H1 (cell line): ENCODE data around the gene FBXO8. TPM values are rescaled to one million over a fixed set of nuclear protein-coding genes. Genes with fewer than 3 reads are reported as not detected.

Experiments used
- CTCF ChIA-PET: fragments of 300-600 bp; sonication (Branson Sonifier 250); formaldehyde crosslinking; loops from one replicate; lab custom pipeline; 2021; ENCODE audit not compliant: partially characterized antibody; lab: Charles Lee
- POLR2A ChIA-PET: fragments of 300-600 bp; sonication (Branson Sonifier 250); formaldehyde crosslinking; loops from one replicate; lab custom pipeline; 2021; ENCODE audit warnings: inconsistent platforms; ENCODE audit not compliant: partially characterized antibody; lab: Charles Lee
- DNase-seq, 2 experiments: peaks; one replicate each; pipeline versions ENCODE4 v3.0.0 to v3.0.0-alpha.2; 2010 to 2022; ENCODE audit warnings: low spot score in 2 of 2, low read depth in 1 of 2, mixed read lengths in 1 of 2
- FAIRE-seq: peaks from 2 replicates; lab custom pipeline; 2011; peaks lifted over from hg19 to GRCh38; lab: Jason Lieb, UNC
- H2AFZ ChIP-seq: 2 replicates; pipeline ENCODE4 v1.8.1; 2012; ENCODE audit warnings: low read length, inconsistent platforms
- H2AK5ac ChIP-seq: 2 replicates; pipeline ENCODE4 v1.6.1; 2013; ENCODE audit warnings: low read depth, low read length
- H2BK120ac ChIP-seq: replicated peaks from 2 replicates; pipeline ENCODE3; 2013; ENCODE audit warnings: low read depth, low read length, inconsistent platforms
- H2BK12ac ChIP-seq: 2 replicates; pipeline ENCODE4 v1.6.1; 2013; ENCODE audit warnings: low read depth, low read length
- H2BK15ac ChIP-seq: 2 replicates; pipeline ENCODE4 v1.6.1; 2013; ENCODE audit warnings: low read length
- H2BK20ac ChIP-seq: 2 replicates; pipeline ENCODE4 v1.6.1; 2013; ENCODE audit warnings: low read length
- H2BK5ac ChIP-seq: 2 replicates; pipeline ENCODE4 v1.6.1; 2013; ENCODE audit warnings: low read depth, low read length
- H3K14ac ChIP-seq: 2 replicates; pipeline ENCODE4 v1.6.1; 2013; ENCODE audit warnings: inconsistent platforms; ENCODE audit not compliant: insufficient read length
- H3K18ac ChIP-seq: 2 replicates; pipeline ENCODE4 v1.6.1; 2013; ENCODE audit warnings: low read length; ENCODE audit errors: extremely low read depth
- H3K23ac ChIP-seq: 2 replicates; pipeline ENCODE4 v1.6.1; 2013; ENCODE audit warnings: inconsistent platforms; ENCODE audit not compliant: insufficient read length
- H3K23me2 ChIP-seq: 2 replicates; pipeline ENCODE4 v1.6.1; 2013; ENCODE audit warnings: low read depth, low read length
- H3K27ac ChIP-seq: 2 replicates; pipeline ENCODE4 v1.6.1; 2011; ENCODE audit warnings: low read depth, low read length, inconsistent platforms
- H3K27me3 ChIP-seq, 4 experiments: replicated peaks in 1 of 4; 1 replicate in 1 of 4; 2 replicates in 3 of 4; pipeline versions ENCODE4 v1.6.1 to v1.8.1; 2011 to 2013; ENCODE audit warnings: low read length in 3 of 4, mild to moderate bottlenecking in 3 of 4, inconsistent platforms in 2 of 4, mixed read lengths in 2 of 4, moderate library complexity in 1 of 4; ENCODE audit not compliant: control insufficient read depth in 3 of 4, insufficient read depth in 3 of 4; ENCODE audit errors: extremely low read depth in 1 of 4
- H3K36me3 ChIP-seq, 4 experiments: 2 replicates each; pipeline versions ENCODE4 v1.6.1 to v1.8.1; 2011 to 2013; ENCODE audit warnings: mild to moderate bottlenecking in 4 of 4, low read length in 3 of 4, moderate library complexity in 2 of 4, control low read depth in 1 of 4, inconsistent platforms in 1 of 4; ENCODE audit not compliant: insufficient read depth in 4 of 4, control insufficient read depth in 2 of 4
- H3K4ac ChIP-seq: replicated peaks from 2 replicates; pipeline ENCODE3; 2013; ENCODE audit warnings: low read length, low read depth, mixed read lengths, inconsistent platforms; ENCODE audit not compliant: insufficient read length
- H3K4me1 ChIP-seq, 4 experiments: replicated peaks in 1 of 4; 1 replicate in 1 of 4; 2 replicates in 3 of 4; pipeline versions ENCODE4 v1.6.1 to v1.8.1; 2011 to 2013; ENCODE audit warnings: low read length in 3 of 4, inconsistent platforms in 2 of 4, mixed read lengths in 1 of 4; ENCODE audit not compliant: insufficient read depth in 4 of 4, control insufficient read depth in 3 of 4
- H3K4me2 ChIP-seq, 2 experiments: 2 replicates each; pipeline versions ENCODE4 v1.6.1 to v1.8.1; 2011 to 2013; ENCODE audit warnings: low read depth in 2 of 2, low read length in 2 of 2, control low read depth in 1 of 2, inconsistent platforms in 1 of 2, mild to moderate bottlenecking in 1 of 2; ENCODE audit not compliant: insufficient read depth in 1 of 2
- H3K4me3 ChIP-seq, 4 experiments: fragments of 200-600, 300-600 bp in 1 of 4; sonication (generic), shearing (Covaris generic), sonication (Bioruptor Twin) in 1 of 4; 2 replicates each; pipeline versions ENCODE4 v1.5.1 to v1.8.1; 2011 to 2016; ENCODE audit warnings: low read length in 4 of 4, low read depth in 3 of 4, control low read depth in 2 of 4, inconsistent platforms in 2 of 4, mild to moderate bottlenecking in 2 of 4, mixed read lengths in 1 of 4, moderate library complexity in 1 of 4; ENCODE audit not compliant: insufficient read depth in 2 of 4; ENCODE audit errors: extremely low read depth in 1 of 4
- H3K56ac ChIP-seq: replicated peaks from 2 replicates; pipeline ENCODE3; 2013; ENCODE audit warnings: low read depth, mild to moderate bottlenecking, mixed read lengths, low read length, inconsistent platforms; ENCODE audit not compliant: insufficient read length
- H3K79me1 ChIP-seq: 2 replicates; pipeline ENCODE4 v1.6.1; 2013; ENCODE audit warnings: low read depth, low read length, control low read depth
- H3K79me2 ChIP-seq, 2 experiments: 2 replicates each; pipeline versions ENCODE4 v1.6.1 to v1.8.1; 2012 to 2013; ENCODE audit warnings: low read length in 2 of 2, mild to moderate bottlenecking in 2 of 2, inconsistent platforms in 1 of 2; ENCODE audit not compliant: insufficient read depth in 2 of 2, control insufficient read depth in 1 of 2
- H3K9ac ChIP-seq, 4 experiments: replicated peaks in 1 of 4; 1 replicate in 1 of 4; 2 replicates in 3 of 4; pipeline versions ENCODE4 v1.6.1 to v1.8.1; 2011 to 2013; ENCODE audit warnings: low read depth in 3 of 4, low read length in 3 of 4, control low read depth in 2 of 4, mild to moderate bottlenecking in 2 of 4, moderate library complexity in 2 of 4, inconsistent platforms in 1 of 4; ENCODE audit errors: extremely low read depth in 1 of 4
- H3K9me3 ChIP-seq, 2 experiments: 2 replicates each; pipeline versions ENCODE4 v1.6.1 to v1.8.1; 2012 to 2013; ENCODE audit warnings: mild to moderate bottlenecking in 2 of 2, moderate library complexity in 2 of 2, control low read depth in 1 of 2, inconsistent platforms in 1 of 2, low read depth in 1 of 2, low read length in 1 of 2, mixed read lengths in 1 of 2; ENCODE audit not compliant: insufficient read depth in 2 of 2
- H4K20me1 ChIP-seq, 2 experiments: replicated peaks in 1 of 2; 2 replicates each; pipeline versions ENCODE3 to v1.8.1; 2011 to 2013; ENCODE audit warnings: inconsistent platforms in 2 of 2, low read length in 2 of 2, mild to moderate bottlenecking in 1 of 2; ENCODE audit not compliant: insufficient read depth in 2 of 2, control insufficient read depth in 1 of 2
- H4K5ac ChIP-seq: 2 replicates; pipeline ENCODE4 v1.6.1; 2013; ENCODE audit warnings: low read length, low read depth, mixed read lengths, inconsistent platforms; ENCODE audit not compliant: insufficient read length
- H4K8ac ChIP-seq: 2 replicates; pipeline ENCODE4 v1.8.0; 2013; ENCODE audit warnings: mild to moderate bottlenecking, moderate library complexity, low read length, inconsistent platforms; ENCODE audit not compliant: insufficient read depth; ENCODE audit errors: extremely low read depth
- H4K91ac ChIP-seq: replicated peaks from 2 replicates; pipeline ENCODE3; 2013; ENCODE audit warnings: low read length, mixed read lengths, inconsistent platforms; ENCODE audit not compliant: insufficient read length
- BRCA1 ChIP-seq: IDR thresholded peaks from 2 replicates; pipeline ENCODE4 v1.6.1; 2012; ENCODE audit warnings: low read depth, low read length, improper control_type of control experiment
- JUND ChIP-seq: IDR thresholded peaks from 2 replicates; pipeline ENCODE4 v1.6.1; 2011; ENCODE audit warnings: mild to moderate bottlenecking, improper control_type of control experiment, low read length
- POLR2AphosphoS5 ChIP-seq: IDR thresholded peaks from 2 replicates; pipeline ENCODE4 v1.6.1; 2011; ENCODE audit warnings: low read depth, low read length
- POU5F1 ChIP-seq: IDR thresholded peaks from 2 replicates; pipeline ENCODE4 v1.6.1; 2011; ENCODE audit warnings: low read depth, mild to moderate bottlenecking, low read length, moderate library complexity
- RNF2 ChIP-seq: fragments of 200-900, 300-1000 bp; sonication (generic); IDR thresholded peaks from 2 replicates; pipeline ENCODE4 v1.7.1; 2016; ENCODE audit warnings: borderline replicate concordance, low read depth, mild to moderate bottlenecking, antibody characterized with exemption, low read length; ENCODE audit not compliant: poor library complexity, severe bottlenecking; ENCODE audit errors: missing control alignments
- SIRT6 ChIP-seq: IDR thresholded peaks from one replicate; pipeline ENCODE4 v1.7.1; 2012; ENCODE audit warnings: low read length, inconsistent platforms
- SP2 ChIP-seq: IDR thresholded peaks from 2 replicates; pipeline ENCODE4 v1.6.1; 2012; ENCODE audit warnings: mild to moderate bottlenecking, low read length, inconsistent platforms
- SP4 ChIP-seq: IDR thresholded peaks from 2 replicates; pipeline ENCODE4 v1.6.1; 2012; ENCODE audit warnings: low read length, inconsistent platforms
- TEAD4 ChIP-seq: IDR thresholded peaks from 2 replicates; pipeline ENCODE4 v1.6.1; 2012; ENCODE audit warnings: low read depth, low read length, inconsistent platforms, mixed read lengths
- whole genome bisulfite sequencing, 2 experiments: shearing (Covaris generic) in 1 of 2; methylation state at CpG; one replicate each; pipeline versions ENCODE4 v1.1.6 to v1.1.7; 2013 to 2015; ENCODE audit warnings: low lambda C conversion rate in 2 of 2, mixed read lengths in 2 of 2, inconsistent platforms in 1 of 2, low coverage in 1 of 2, missing lambda C conversion rate in 1 of 2; ENCODE audit not compliant: insufficient replicate concordance in 2 of 2, insufficient coverage in 1 of 2, insufficient read length in 1 of 2; ENCODE audit errors: extremely low coverage in 1 of 2, missing lambda C conversion rate in 1 of 2; 5-methylcytosine and 5-hydroxymethylcytosine counted together
- polyA plus RNA-seq, 7 experiments: library from polyadenylated mRNA; depleted of rRNA in 3 of 7; stranded (reverse) in 5 of 7; unstranded in 2 of 7; fragments of >200 nt in 5 of 7; fragments of 200-250 nt in 2 of 7; gene quantifications; 1 replicate in 5 of 7; 2 replicates in 1 of 7; 4 replicates in 1 of 7; pipeline versions ENCODE4 v1.2.1 to v1.2.3, GENCODE V29; 2011 to 2013; ENCODE audit warnings: missing spikeins in 2 of 7, mixed read lengths in 2 of 7
- total RNA-seq: library from RNA; stranded (reverse); fragmentation: NEBNext Ultra II Directional; extraction: Animal tissue kit (Norgen Biotek cat#: 25700); gene quantifications from 2 replicates; pipeline ENCODE4 v1.2.1, GENCODE V29; 2021
- TF ChIP-seq, protein P1 (sequence below): IDR thresholded peaks from 2 replicates; pipeline ENCODE4 v1.6.1; 2012; ENCODE audit warnings: low read length, inconsistent platforms
- TF ChIP-seq, protein P2 (sequence below): IDR thresholded peaks from 2 replicates; pipeline ENCODE4 v1.6.1; 2011; ENCODE audit warnings: low read length, improper control_type of control experiment

FBXO8 gene
- total and polyA plus RNA-seq, 2 of the 8 experiments (the other 6 are each of a cell fraction or from before 2014, with no cell fraction given) = 5.1 to 7.5 TPM

DNA sequence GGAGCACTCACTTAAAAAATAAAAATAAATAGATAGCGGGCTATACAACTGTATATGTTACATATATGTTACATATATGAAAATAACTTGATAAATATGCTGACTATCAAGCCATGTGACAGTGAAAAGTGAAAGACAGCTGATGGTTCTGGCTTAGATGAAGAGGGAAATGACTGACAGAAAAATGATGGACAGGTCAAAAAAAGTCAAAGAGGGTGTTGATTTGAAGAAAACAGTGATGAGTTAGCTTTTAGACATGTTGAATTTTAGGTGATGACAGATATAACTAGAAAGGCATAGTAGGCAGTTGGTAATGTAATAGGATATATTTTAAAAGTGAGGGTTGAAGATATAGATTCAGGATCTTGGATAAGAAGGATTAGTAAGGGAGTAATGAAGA, 37.8 kb downstream of the FBXO8 start:
- no peak overlapping the region for H3K23ac ChIP-seq
- H3K36me3 ChIP-seq = no peaks in the 10 kb centered on the region
- no peak for FAIRE-seq
- H3K9me3 ChIP-seq = no peaks in the 10 kb centered on the region
- no peaks in the 10 kb centered on the region for H3K79me2 ChIP-seq
- no peaks in the 10 kb centered on the region for H3K4me1 ChIP-seq
- H2BK12ac ChIP-seq = no peak overlapping the region
- no peak overlapping the region for H2BK120ac ChIP-seq
- H2BK15ac ChIP-seq = no peak overlapping the region
- no peak overlapping the region for H3K9ac ChIP-seq
- CTCF ChIA-PET = interaction anchor here (1.4 kb wide), 1 partner anchor 255 kb away, joined by 3 read pairs; no protein-coding TSS in a partner anchor
- no peak overlapping the region for H3K14ac ChIP-seq
- no peak overlapping the region for H4K91ac ChIP-seq
- H3K23me2 ChIP-seq = no peaks in the 10 kb centered on the region
- H4K5ac ChIP-seq = no peak overlapping the region
- H2BK5ac ChIP-seq = no peak overlapping the region
- H4K8ac ChIP-seq = no peak overlapping the region
- no peak overlapping the region for H3K56ac ChIP-seq
- no peak overlapping the region for H3K27ac ChIP-seq
- no peak overlapping the region for H2BK20ac ChIP-seq
- no peak overlapping the region for H2AK5ac ChIP-seq
- no peak overlapping the region for H3K4me3 ChIP-seq
- POLR2A ChIA-PET = no interaction called here
- H4K20me1 ChIP-seq = no peaks in the 10 kb centered on the region
- DNase-seq = no peak
- H3K4me2 ChIP-seq = no peak overlapping the region
- H3K18ac ChIP-seq = no peak overlapping the region
- 96% methylated on average over 1 of the region's 1 CpG; no CpG with 5 or more reads in 1 of the 2 experiments for WGBS, 2 experiments
- H3K4ac ChIP-seq = no peak overlapping the region
- TF ChIP-seq SIRT6 (no peak), TEAD4 (no peak), SP4 (no peak), BRCA1 (no peak), POU5F1 (no peak), POLR2AphosphoS5 (no peak), JUND (no peak), RNF2 (no peak), SP2 (no peak)
- TF ChIP-seq, protein P1, sequence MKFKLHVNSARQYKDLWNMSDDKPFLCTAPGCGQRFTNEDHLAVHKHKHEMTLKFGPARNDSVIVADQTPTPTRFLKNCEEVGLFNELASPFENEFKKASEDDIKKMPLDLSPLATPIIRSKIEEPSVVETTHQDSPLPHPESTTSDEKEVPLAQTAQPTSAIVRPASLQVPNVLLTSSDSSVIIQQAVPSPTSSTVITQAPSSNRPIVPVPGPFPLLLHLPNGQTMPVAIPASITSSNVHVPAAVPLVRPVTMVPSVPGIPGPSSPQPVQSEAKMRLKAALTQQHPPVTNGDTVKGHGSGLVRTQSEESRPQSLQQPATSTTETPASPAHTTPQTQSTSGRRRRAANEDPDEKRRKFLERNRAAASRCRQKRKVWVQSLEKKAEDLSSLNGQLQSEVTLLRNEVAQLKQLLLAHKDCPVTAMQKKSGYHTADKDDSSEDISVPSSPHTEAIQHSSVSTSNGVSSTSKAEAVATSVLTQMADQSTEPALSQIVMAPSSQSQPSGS = no peak
- TF ChIP-seq, protein P2, sequence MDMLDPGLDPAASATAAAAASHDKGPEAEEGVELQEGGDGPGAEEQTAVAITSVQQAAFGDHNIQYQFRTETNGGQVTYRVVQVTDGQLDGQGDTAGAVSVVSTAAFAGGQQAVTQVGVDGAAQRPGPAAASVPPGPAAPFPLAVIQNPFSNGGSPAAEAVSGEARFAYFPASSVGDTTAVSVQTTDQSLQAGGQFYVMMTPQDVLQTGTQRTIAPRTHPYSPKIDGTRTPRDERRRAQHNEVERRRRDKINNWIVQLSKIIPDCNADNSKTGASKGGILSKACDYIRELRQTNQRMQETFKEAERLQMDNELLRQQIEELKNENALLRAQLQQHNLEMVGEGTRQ = no peak
- H3K79me1 ChIP-seq = no peaks in the 10 kb centered on the region
- no peak overlapping the region for H2AFZ ChIP-seq
- H3K27me3 ChIP-seq = peaks cover 0 to 1% (median 0%) of the 10 kb centered on the region in 4 experiments; a peak in 1 of 7 replicates
